ENCODE results near the gene HABP2. TPM values are rescaled to one million over a fixed set of nuclear protein-coding genes. Genes with fewer than 3 reads are reported as not detected.
A peak's percentile ranks its signal among the peaks of the same experiment; 100 is the strongest.

HABP2 gene
- total RNA-seq, 3 donors from 2014 or later = not detected

GRCh38 chr10:113573368-113573767, 20.5 kb downstream of the HABP2 start:
- H3K4me1 ChIP-seq (ENCODE audit: low read depth) = no peaks in the 10 kb centered on the region
- intact Hi-C loops (cut with DNase I, micrococcal nuclease) = no loop called here
- H3K36me3 ChIP-seq (ENCODE audit: low read depth) = no peaks in the 10 kb centered on the region
- ATAC-seq = no peak
- TF ChIP-seq, protein P1, sequence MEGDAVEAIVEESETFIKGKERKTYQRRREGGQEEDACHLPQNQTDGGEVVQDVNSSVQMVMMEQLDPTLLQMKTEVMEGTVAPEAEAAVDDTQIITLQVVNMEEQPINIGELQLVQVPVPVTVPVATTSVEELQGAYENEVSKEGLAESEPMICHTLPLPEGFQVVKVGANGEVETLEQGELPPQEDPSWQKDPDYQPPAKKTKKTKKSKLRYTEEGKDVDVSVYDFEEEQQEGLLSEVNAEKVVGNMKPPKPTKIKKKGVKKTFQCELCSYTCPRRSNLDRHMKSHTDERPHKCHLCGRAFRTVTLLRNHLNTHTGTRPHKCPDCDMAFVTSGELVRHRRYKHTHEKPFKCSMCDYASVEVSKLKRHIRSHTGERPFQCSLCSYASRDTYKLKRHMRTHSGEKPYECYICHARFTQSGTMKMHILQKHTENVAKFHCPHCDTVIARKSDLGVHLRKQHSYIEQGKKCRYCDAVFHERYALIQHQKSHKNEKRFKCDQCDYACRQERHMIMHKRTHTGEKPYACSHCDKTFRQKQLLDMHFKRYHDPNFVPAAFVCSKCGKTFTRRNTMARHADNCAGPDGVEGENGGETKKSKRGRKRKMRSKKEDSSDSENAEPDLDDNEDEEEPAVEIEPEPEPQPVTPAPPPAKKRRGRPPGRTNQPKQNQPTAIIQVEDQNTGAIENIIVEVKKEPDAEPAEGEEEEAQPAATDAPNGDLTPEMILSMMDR (IDR thresholded peaks at IDR 0.05) = no peak
- no peak overlapping the region for H3K4me3 ChIP-seq
- no peak for DNase-seq
- H3K9me3 ChIP-seq = no peaks in the 10 kb centered on the region

DNA sequence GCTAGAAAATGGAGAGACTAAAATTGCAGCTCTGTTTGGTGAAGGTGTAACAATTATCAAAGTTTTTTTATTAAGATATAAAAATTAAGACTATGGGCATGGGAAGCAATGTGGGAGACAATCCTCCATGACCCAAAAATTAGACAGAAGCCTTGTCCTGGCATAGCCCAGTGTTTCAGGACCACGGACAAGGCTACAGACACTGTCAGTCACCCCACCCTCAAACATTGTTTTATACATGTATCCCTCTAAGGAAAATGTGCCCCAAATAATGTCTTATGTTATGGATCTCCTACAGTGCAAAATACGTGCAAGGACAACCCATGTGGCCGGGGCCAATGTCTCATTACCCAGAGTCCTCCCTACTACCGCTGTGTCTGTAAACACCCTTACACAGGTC, 24.0 kb downstream of the HABP2 start:
- intact Hi-C loops (cut with DNase I, micrococcal nuclease) = no loop called here
- DNase-seq (peak in 1 of 3 donors; percentile 47), ATAC-seq (no peak)
- no peaks in the 10 kb centered on the region for H3K9me3 ChIP-seq
- H3K36me3 ChIP-seq (ENCODE audit: low read depth) = no peaks in the 10 kb centered on the region
- TF ChIP-seq, protein P1 (IDR thresholded peaks at IDR 0.05) = no peak
- H3K4me1 ChIP-seq (ENCODE audit: low read depth) = no peaks in the 10 kb centered on the region
- no peak overlapping the region for H3K4me3 ChIP-seq

GRCh38 chr10:113578773-113579172, 25.9 kb downstream of the HABP2 start:
- ATAC-seq (no peak), DNase-seq (no peak)
- Histone ChIP-seq H3K9me3 (no peaks in the 10 kb centered on the region), H3K4me1 (ENCODE audit: low read depth) (no peaks in the 10 kb centered on the region), H3K4me3 (no peak overlapping the region), H3K36me3 (ENCODE audit: low read depth) (no peaks in the 10 kb centered on the region)
- intact Hi-C loops (cut with DNase I, micrococcal nuclease) = no loop called here
- TF ChIP-seq, protein P1 (IDR thresholded peaks at IDR 0.05) = no peak

- ATAC-seq (no peak), DNase-seq (no peak)
- intact Hi-C loops (cut with DNase I, micrococcal nuclease) = no loop called here
- TF ChIP-seq, protein P1 (IDR thresholded peaks at IDR 0.05) = no peak
- Histone ChIP-seq H3K4me3 (no peak overlapping the region), H3K9me3 (no peaks in the 10 kb centered on the region), H3K36me3 (ENCODE audit: low read depth) (no peaks in the 10 kb centered on the region), H3K4me1 (ENCODE audit: low read depth) (no peaks in the 10 kb centered on the region)
These were observed 28.2 kb downstream of the HABP2 start for GRCh38 chr10:113581092-113581491.

DNA sequence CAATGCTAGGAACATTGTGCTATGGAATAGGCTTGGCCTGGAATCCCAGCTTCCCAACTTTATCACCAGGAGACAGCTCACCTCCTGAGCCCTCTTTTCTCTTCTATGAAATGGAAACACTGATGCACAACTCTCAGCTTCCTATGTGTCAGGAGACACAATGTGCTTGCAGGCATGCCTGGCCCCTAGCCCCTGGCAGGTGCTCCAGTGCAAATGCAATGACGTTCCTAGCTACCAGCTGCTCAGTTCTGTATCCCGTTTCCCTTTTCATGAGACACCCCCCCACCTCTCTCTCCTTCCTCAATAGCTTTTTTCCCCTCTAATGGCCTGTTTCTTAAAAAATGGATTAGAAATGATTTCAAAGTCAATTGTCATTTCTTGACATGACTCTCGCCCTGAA, 30.7 kb downstream of the HABP2 start:
- no peak overlapping the region for H3K4me3 ChIP-seq
- no peaks in the 10 kb centered on the region for H3K9me3 ChIP-seq
- H3K36me3 ChIP-seq (ENCODE audit: low read depth) = no peaks in the 10 kb centered on the region
- ATAC-seq (no peak), DNase-seq (no peak)
- intact Hi-C loops (cut with DNase I, micrococcal nuclease) = no loop called here
- TF ChIP-seq, protein P1 (IDR thresholded peaks at IDR 0.05) = no peak
- H3K4me1 ChIP-seq (ENCODE audit: low read depth) = no peaks in the 10 kb centered on the region

GRCh38 chr10:113585949-113586348, 33.1 kb downstream of the HABP2 start:
- DNase-seq = no peak
- no peak for ATAC-seq
- Histone ChIP-seq H3K4me1 (ENCODE audit: low read depth) (no peaks in the 10 kb centered on the region), H3K9me3 (no peaks in the 10 kb centered on the region), H3K36me3 (ENCODE audit: low read depth) (no peaks in the 10 kb centered on the region), H3K4me3 (no peak overlapping the region)
- intact Hi-C loops (cut with DNase I, micrococcal nuclease) = no loop called here
- TF ChIP-seq, protein P1 (IDR thresholded peaks at IDR 0.05) = no peak
